H9 (cell line): ENCODE measurements around the gene CTRB2. TPM values are rescaled to one million over a fixed set of nuclear protein-coding genes. Genes with fewer than 3 reads are reported as not detected.

Source experiments
- DNase-seq: peaks from one replicate; pipeline ENCODE4 v3.0.0-alpha.2; 2017
- H2AFZ ChIP-seq: one replicate; pipeline ENCODE4 v1.6.1; 2013; ENCODE audit warnings: mild to moderate bottlenecking, low read length, control low read depth, moderate library complexity
- H2AK5ac ChIP-seq: 2 replicates; pipeline ENCODE4 v1.6.1; 2013; ENCODE audit warnings: low read length, control low read depth, mixed read lengths; ENCODE audit not compliant: insufficient read length
- H2BK120ac ChIP-seq: one replicate; pipeline ENCODE4 v1.6.1; 2013; ENCODE audit warnings: low read depth, mild to moderate bottlenecking, low read length, control low read depth, inconsistent platforms; ENCODE audit not compliant: poor library complexity, severe bottlenecking
- H2BK12ac ChIP-seq: 2 replicates; pipeline ENCODE4 v1.6.1; 2013; ENCODE audit warnings: low read length, control low read depth, mixed read lengths, low read depth; ENCODE audit not compliant: insufficient read length
- H2BK15ac ChIP-seq: 2 replicates; pipeline ENCODE4 v1.6.1; 2013; ENCODE audit warnings: low read depth, low read length, control low read depth
- H2BK20ac ChIP-seq: one replicate; pipeline ENCODE4 v1.6.1; 2013; ENCODE audit warnings: low read depth, mild to moderate bottlenecking, low read length, control low read depth, inconsistent platforms; ENCODE audit not compliant: poor library complexity, severe bottlenecking
- H2BK5ac ChIP-seq: 2 replicates; pipeline ENCODE4 v1.6.1; 2013; ENCODE audit warnings: low read length, control low read depth, mixed read lengths; ENCODE audit not compliant: insufficient read length
- H3K14ac ChIP-seq: 2 replicates; pipeline ENCODE4 v1.6.1; 2013; ENCODE audit warnings: low read length, control low read depth; ENCODE audit not compliant: insufficient read depth
- H3K18ac ChIP-seq: 2 replicates; pipeline ENCODE4 v1.6.1; 2013; ENCODE audit warnings: low read depth, mild to moderate bottlenecking, mixed read lengths, low read length, control low read depth; ENCODE audit not compliant: insufficient read length
- H3K23ac ChIP-seq: 2 replicates; pipeline ENCODE4 v1.6.1; 2013; ENCODE audit warnings: low read length, control low read depth, mixed read lengths, low read depth; ENCODE audit not compliant: insufficient read length
- H3K23me2 ChIP-seq: 2 replicates; pipeline ENCODE4 v1.6.1; 2013; ENCODE audit warnings: low read depth, mild to moderate bottlenecking, mixed read lengths, low read length, control low read depth; ENCODE audit not compliant: insufficient read length, poor library complexity, severe bottlenecking
- H3K27ac ChIP-seq: 2 replicates; pipeline ENCODE4 v1.5.1; 2013; ENCODE audit warnings: low read length, control low read depth, mixed read lengths, low read depth; ENCODE audit not compliant: insufficient read length
- H3K27me3 ChIP-seq: 2 replicates; pipeline ENCODE4 v1.6.1; 2013; ENCODE audit warnings: low read length, control low read depth, inconsistent platforms; ENCODE audit not compliant: insufficient read depth
- H3K4ac ChIP-seq: 2 replicates; pipeline ENCODE4 v1.6.1; 2013; ENCODE audit warnings: low read depth, mild to moderate bottlenecking, control low read depth, inconsistent platforms, low read length, moderate library complexity
- H3K4me1 ChIP-seq: 2 replicates; pipeline ENCODE4 v1.6.1; 2013; ENCODE audit warnings: low read length, control low read depth, inconsistent platforms; ENCODE audit not compliant: insufficient read depth
- H3K4me2 ChIP-seq: 2 replicates; pipeline ENCODE4 v1.6.1; 2013; ENCODE audit warnings: low read length, control low read depth, mixed read lengths; ENCODE audit not compliant: insufficient read length, insufficient read depth
- H3K56ac ChIP-seq: 2 replicates; pipeline ENCODE4 v1.6.1; 2013; ENCODE audit warnings: low read depth, mild to moderate bottlenecking, mixed read lengths, low read length, control low read depth; ENCODE audit not compliant: insufficient read length
- H3K79me1 ChIP-seq: 2 replicates; pipeline ENCODE4 v1.6.1; 2013; ENCODE audit warnings: low read depth, mild to moderate bottlenecking, moderate library complexity, low read length, control low read depth, inconsistent platforms; ENCODE audit not compliant: insufficient read depth, poor library complexity, severe bottlenecking
- H3K79me2 ChIP-seq: 2 replicates; pipeline ENCODE4 v1.6.1; 2013; ENCODE audit warnings: low read length, control low read depth, inconsistent platforms; ENCODE audit not compliant: insufficient read depth
- H3K9ac ChIP-seq: 2 replicates; pipeline ENCODE4 v1.6.1; 2013; ENCODE audit warnings: low read length, control low read depth, mixed read lengths; ENCODE audit not compliant: insufficient read length; ENCODE audit errors: extremely low read depth
- H3K9me3 ChIP-seq: one replicate; pipeline ENCODE4 v1.6.1; 2013; ENCODE audit warnings: low read depth, low read length, inconsistent platforms; ENCODE audit not compliant: control insufficient read depth
- H3T11ph ChIP-seq: one replicate; pipeline ENCODE4 v1.6.1; 2013; ENCODE audit warnings: mild to moderate bottlenecking, low read length, control low read depth, inconsistent platforms
- H4K20me1 ChIP-seq: one replicate; pipeline ENCODE4 v1.6.1; 2013; ENCODE audit not compliant: control insufficient read depth, insufficient read length, insufficient read depth
- H4K5ac ChIP-seq: 2 replicates; pipeline ENCODE4 v1.6.1; 2013; ENCODE audit warnings: low read depth, mild to moderate bottlenecking, mixed read lengths, low read length, control low read depth; ENCODE audit not compliant: insufficient read length
- H4K8ac ChIP-seq: replicated peaks from 2 replicates; pipeline ENCODE4 v1.6.1; 2013; ENCODE audit warnings: low read length, control low read depth, mixed read lengths, low read depth; ENCODE audit not compliant: insufficient read length
- H4K91ac ChIP-seq: 2 replicates; pipeline ENCODE4 v1.6.1; 2013; ENCODE audit warnings: low read depth, mild to moderate bottlenecking, moderate library complexity, mixed read lengths, low read length, control low read depth; ENCODE audit not compliant: insufficient read length
- H3K27ac Mint-ChIP-seq, 3 experiments: 2 replicates in 2 of 3; 3 replicates in 1 of 3; pipeline ENCODE4 v1.8.0; 2020 to 2021; ENCODE audit warnings: mixed read lengths in 3 of 3, mild to moderate bottlenecking in 1 of 3, moderate library complexity in 1 of 3
- H3K27me3 Mint-ChIP-seq: 2 replicates; pipeline ENCODE4 v1.8.0; 2021; ENCODE audit warnings: low read depth, mild to moderate bottlenecking, moderate library complexity, mixed read lengths
- H3K36me3 Mint-ChIP-seq, 3 experiments: 2 replicates in 2 of 3; 3 replicates in 1 of 3; pipeline ENCODE4 v1.8.0; 2020 to 2021; ENCODE audit warnings: low read depth in 3 of 3, mixed read lengths in 3 of 3; ENCODE audit not compliant: insufficient read depth in 1 of 3
- H3K4me1 Mint-ChIP-seq, 2 experiments: 2 replicates each; pipeline ENCODE4 v1.8.0; 2020; ENCODE audit warnings: mixed read lengths in 2 of 2
- H3K4me3 Mint-ChIP-seq, 2 experiments: 2 replicates in 1 of 2; 3 replicates in 1 of 2; pipeline ENCODE4 v1.8.0; 2020 to 2021; ENCODE audit warnings: mild to moderate bottlenecking in 2 of 2, mixed read lengths in 2 of 2, moderate library complexity in 1 of 2
- H3K9me3 Mint-ChIP-seq, 2 experiments: 2 replicates in 1 of 2; 3 replicates in 1 of 2; pipeline ENCODE4 v1.8.0; 2020; ENCODE audit warnings: mild to moderate bottlenecking in 2 of 2, mixed read lengths in 2 of 2, moderate library complexity in 1 of 2
- WGBS: extraction: QIAGEN DNeasy Blood & Tissue Kit; methylation state at CpG from one replicate; pipeline ENCODE4 v1.1.7; 2013; ENCODE audit warnings: missing lambda C conversion rate, low lambda C conversion rate, mixed read lengths; ENCODE audit not compliant: insufficient read length; ENCODE audit errors: extremely low coverage; 5-methylcytosine and 5-hydroxymethylcytosine counted together
- total RNA-seq: library from RNA; stranded (reverse); gene quantifications from 2 replicates; pipeline ENCODE4 v1.2.1, GENCODE V29; 2021
- TF ChIP-seq, protein P1 (sequence below): fragments of 200-600 bp; sonication (generic); conservative IDR thresholded peaks from 3 replicates; pipeline ENCODE4 v1.8.0; 2021; ENCODE audit warnings: antibody characterized with exemption, mild to moderate bottlenecking

Gene CTRB2
- total RNA-seq, 1 experiment from 2014 or later = not detected

DNA sequence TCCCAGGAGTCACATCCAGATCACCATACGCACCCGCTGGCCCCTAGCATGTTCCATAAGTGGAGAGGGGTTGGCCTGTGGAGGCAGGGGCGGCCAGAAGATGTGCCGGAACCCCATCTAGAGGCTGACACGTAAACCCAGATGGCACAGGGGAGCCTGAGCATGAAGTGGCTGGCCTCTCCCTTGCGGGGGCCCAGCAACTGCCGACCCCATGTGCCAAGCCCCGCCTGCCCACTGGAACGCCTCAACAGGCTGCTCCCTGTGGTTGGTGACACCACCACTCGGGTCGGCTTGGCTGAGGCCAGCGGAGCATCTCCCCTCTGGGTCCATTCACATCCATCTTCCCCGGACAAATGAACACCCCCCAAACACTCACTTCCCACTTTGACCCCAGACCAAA is 35.0 kb upstream of the CTRB2 start:
- H3K36me3 Mint-ChIP-seq = peaks cover 30 to 47% (median 38%) of the 10 kb centered on the region in 3 experiments; a peak in 6 of 7 replicates
- no CpG with 5 or more reads among the region's 13 CpGs for WGBS

More for the DNA sequence above, 35.0 kb upstream of the CTRB2 start:
- H2BK15ac ChIP-seq = no peak overlapping the region
- no peak overlapping the region for H3K4me2 ChIP-seq
- H3K9me3 Mint-ChIP-seq = no peaks in the 10 kb centered on the region
- no peak overlapping the region for H4K8ac ChIP-seq
- H4K5ac ChIP-seq = no peak overlapping the region
- H3K14ac ChIP-seq = no peak overlapping the region
- no peak overlapping the region for H3K23ac ChIP-seq
- no peak overlapping the region for H3K4ac ChIP-seq
- no peak overlapping the region for H3T11ph ChIP-seq
- H3K27me3 ChIP-seq = no peaks in the 10 kb centered on the region
- no peaks in the 10 kb centered on the region; the same call in 1 of the 2 replicates for H3K4me1 ChIP-seq
- no peak overlapping the region for H4K91ac ChIP-seq
- H2BK5ac ChIP-seq = no peak overlapping the region
- no peak overlapping the region for H3K4me3 Mint-ChIP-seq
- H2BK120ac ChIP-seq = no peak overlapping the region
- H3K18ac ChIP-seq = no peak overlapping the region
- H3K27me3 Mint-ChIP-seq = no peaks in the 10 kb centered on the region; the same call in 1 of the 2 replicates
- no peak overlapping the region for H3K27ac ChIP-seq
- TF ChIP-seq, protein P1, sequence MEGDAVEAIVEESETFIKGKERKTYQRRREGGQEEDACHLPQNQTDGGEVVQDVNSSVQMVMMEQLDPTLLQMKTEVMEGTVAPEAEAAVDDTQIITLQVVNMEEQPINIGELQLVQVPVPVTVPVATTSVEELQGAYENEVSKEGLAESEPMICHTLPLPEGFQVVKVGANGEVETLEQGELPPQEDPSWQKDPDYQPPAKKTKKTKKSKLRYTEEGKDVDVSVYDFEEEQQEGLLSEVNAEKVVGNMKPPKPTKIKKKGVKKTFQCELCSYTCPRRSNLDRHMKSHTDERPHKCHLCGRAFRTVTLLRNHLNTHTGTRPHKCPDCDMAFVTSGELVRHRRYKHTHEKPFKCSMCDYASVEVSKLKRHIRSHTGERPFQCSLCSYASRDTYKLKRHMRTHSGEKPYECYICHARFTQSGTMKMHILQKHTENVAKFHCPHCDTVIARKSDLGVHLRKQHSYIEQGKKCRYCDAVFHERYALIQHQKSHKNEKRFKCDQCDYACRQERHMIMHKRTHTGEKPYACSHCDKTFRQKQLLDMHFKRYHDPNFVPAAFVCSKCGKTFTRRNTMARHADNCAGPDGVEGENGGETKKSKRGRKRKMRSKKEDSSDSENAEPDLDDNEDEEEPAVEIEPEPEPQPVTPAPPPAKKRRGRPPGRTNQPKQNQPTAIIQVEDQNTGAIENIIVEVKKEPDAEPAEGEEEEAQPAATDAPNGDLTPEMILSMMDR = no peak
- no peak overlapping the region for H2AK5ac ChIP-seq
- H3K79me1 ChIP-seq = peaks cover 7% of the 10 kb centered on the region
- H4K20me1 ChIP-seq = no peaks in the 10 kb centered on the region
- H3K79me2 ChIP-seq = peaks cover 23% of the 10 kb centered on the region; the same call in 1 of the 2 replicates
- H3K23me2 ChIP-seq = no peaks in the 10 kb centered on the region
- H3K9ac ChIP-seq = no peak overlapping the region
- DNase-seq = no peak
- peaks cover 30 to 45% of the 10 kb centered on the region in 2 experiments for H3K4me1 Mint-ChIP-seq
- H3K27ac Mint-ChIP-seq = peak overlapping the region in 1 of 3 experiments; percentile 38; a peak in 1 of 7 replicates
- H3K56ac ChIP-seq = no peak overlapping the region
- no peak overlapping the region for H2AFZ ChIP-seq
- no peaks in the 10 kb centered on the region for H3K9me3 ChIP-seq
- H2BK12ac ChIP-seq = no peak overlapping the region
- H2BK20ac ChIP-seq = no peak overlapping the region
